GM23338 (cell line): ENCODE measurements around the gene AARS2. TPM values are rescaled to one million over a fixed set of nuclear protein-coding genes. Genes with fewer than 3 reads are reported as not detected.

Experiments
- ATAC-seq: fragments of 200-7000 bp; cut with Tn5 transposase; 3 replicates; pipeline ENCODE4 v1.9.1; 2020
- DNase-seq: peaks from one replicate; pipeline ENCODE4 v3.0.0-alpha.2; 2015; ENCODE audit warnings: low spot score
- H2AFZ ChIP-seq: fragments of 200-600 bp; sonication (generic); 2 replicates; pipeline ENCODE4 v1.8.0; 2016; ENCODE audit warnings: antibody characterized with exemption, mild to moderate bottlenecking, moderate library complexity
- H3F3A ChIP-seq: fragments of 200-600 bp; sonication (generic); replicated peaks from 2 replicates; pipeline ENCODE4 v1.8.0; 2017; ENCODE audit warnings: antibody characterized with exemption, mixed run types, low read depth
- H3K27ac ChIP-seq: fragments of 200-600 bp; sonication (generic); 2 replicates; pipeline ENCODE4 v1.6.1; 2016; ENCODE audit warnings: low read depth
- H3K27me3 ChIP-seq: fragments of 200-600 bp; sonication (generic); 2 replicates; pipeline ENCODE4 v1.8.0; 2016; ENCODE audit warnings: mild to moderate bottlenecking, mixed run types, moderate library complexity; ENCODE audit not compliant: insufficient read depth
- H3K36me3 ChIP-seq: fragments of 200-600 bp; sonication (generic); 2 replicates; pipeline ENCODE4 v1.8.0; 2016; ENCODE audit warnings: mild to moderate bottlenecking; ENCODE audit not compliant: insufficient read depth
- H3K4me1 ChIP-seq: fragments of 200-600 bp; sonication (generic); 2 replicates; pipeline ENCODE4 v1.8.0; 2016; ENCODE audit warnings: mild to moderate bottlenecking, moderate library complexity; ENCODE audit not compliant: insufficient read depth
- H3K4me2 ChIP-seq: fragments of 200-600 bp; sonication (generic); 2 replicates; pipeline ENCODE4 v1.7.1; 2017; ENCODE audit warnings: mixed run types
- H3K4me3 ChIP-seq: fragments of 200-600 bp; sonication (generic); 2 replicates; pipeline ENCODE4 v1.6.1; 2016; ENCODE audit warnings: mixed run types
- H3K79me2 ChIP-seq: fragments of 200-600 bp; sonication (generic); replicated peaks from 2 replicates; pipeline ENCODE4 v1.8.0; 2017; ENCODE audit warnings: mild to moderate bottlenecking; ENCODE audit not compliant: insufficient read depth
- H3K9me2 ChIP-seq: fragments of 200-600 bp; sonication (generic); 2 replicates; pipeline ENCODE4 v1.8.0; 2017; ENCODE audit not compliant: insufficient read depth
- H4K20me1 ChIP-seq: fragments of 200-600 bp; sonication (generic); replicated peaks from 2 replicates; pipeline ENCODE4 v1.8.0; 2017; ENCODE audit warnings: mild to moderate bottlenecking; ENCODE audit not compliant: insufficient read depth
- H3K27ac Mint-ChIP-seq: 2 replicates; pipeline ENCODE4 v1.8.0; 2020; ENCODE audit warnings: inconsistent platforms, mild to moderate bottlenecking, moderate library complexity, mixed read lengths
- H3K27me3 Mint-ChIP-seq: 3 replicates; pipeline ENCODE4 v1.8.0; 2022; ENCODE audit warnings: low read depth, mild to moderate bottlenecking, moderate library complexity, mixed read lengths, inconsistent platforms; ENCODE audit not compliant: insufficient read depth, poor library complexity
- H3K36me3 Mint-ChIP-seq: 3 replicates; pipeline ENCODE4 v1.8.0; 2021; ENCODE audit warnings: low read depth, mild to moderate bottlenecking, inconsistent platforms, moderate library complexity, mixed read lengths
- H3K4me1 Mint-ChIP-seq: 3 replicates; pipeline ENCODE4 v1.8.0; 2020; ENCODE audit warnings: mild to moderate bottlenecking, inconsistent platforms, mixed read lengths
- H3K4me3 Mint-ChIP-seq: 3 replicates; pipeline ENCODE4 v1.8.0; 2021; ENCODE audit warnings: moderate library complexity, mild to moderate bottlenecking, inconsistent platforms, mixed read lengths
- H3K9me3 Mint-ChIP-seq: 3 replicates; pipeline ENCODE4 v1.8.0; 2020; ENCODE audit warnings: moderate library complexity, mild to moderate bottlenecking, inconsistent platforms, mixed read lengths
- CREB1 ChIP-seq: fragments of 250-450 bp; sonication (Bioruptor Pico); IDR thresholded peaks from 2 replicates; pipeline ENCODE4 v1.5.0; 2020; ENCODE audit warnings: low read depth, mild to moderate bottlenecking, moderate library complexity
- EZH2 ChIP-seq: fragments of 200-600 bp; sonication (generic); IDR thresholded peaks from one replicate; pipeline ENCODE4 v1.8.0; 2017; ENCODE audit warnings: antibody characterized with exemption, mild to moderate bottlenecking, low read depth; ENCODE audit not compliant: unreplicated experiment
- EZH2phosphoT487 ChIP-seq: fragments of 200-600 bp; sonication (generic); IDR thresholded peaks from one replicate; pipeline ENCODE4 v1.8.1; 2018; ENCODE audit warnings: antibody characterized with exemption; ENCODE audit not compliant: unreplicated experiment
- JUNB ChIP-seq: IDR thresholded peaks from one replicate; pipeline ENCODE4 v1.6.1; 2016; ENCODE audit warnings: antibody characterized with exemption; ENCODE audit not compliant: unreplicated experiment
- NANOG ChIP-seq: IDR thresholded peaks from 2 replicates; pipeline ENCODE4 v1.6.1; 2016; ENCODE audit warnings: antibody characterized with exemption, borderline replicate concordance
- STAT1 ChIP-seq: IDR thresholded peaks from one replicate; pipeline ENCODE4 v1.6.1; 2016; ENCODE audit warnings: antibody characterized with exemption; ENCODE audit not compliant: unreplicated experiment
- ZNF331 ChIP-seq: fragments of 250-450 bp; sonication (Bioruptor Pico); IDR thresholded peaks from 2 replicates; pipeline ENCODE4 v1.5.0; 2020; ENCODE audit warnings: low read depth, mild to moderate bottlenecking, moderate library complexity
- polyA plus RNA-seq: library from polyadenylated mRNA; unstranded; fragments of >200 nt; fragmentation: Nextera tagmentation; extraction: Ambion mirVana; gene quantifications from 2 replicates; pipeline ENCODE4 v1.2.1, GENCODE V29; 2016
- total RNA-seq: library from RNA; depleted of rRNA; stranded (reverse); fragments of >200 nt; shearing (Covaris generic); gene quantifications from 2 replicates; pipeline ENCODE4 v1.2.3, GENCODE V29; 2014
- TF ChIP-seq, protein P1 (sequence below): IDR thresholded peaks from one replicate; pipeline ENCODE4 v1.6.1; 2018; ENCODE audit warnings: antibody characterized with exemption; ENCODE audit not compliant: unreplicated experiment

The AARS2 gene
- total and polyA plus RNA-seq, 2 experiments from 2014 or later: 6.5 to 23.2 TPM

DNA sequence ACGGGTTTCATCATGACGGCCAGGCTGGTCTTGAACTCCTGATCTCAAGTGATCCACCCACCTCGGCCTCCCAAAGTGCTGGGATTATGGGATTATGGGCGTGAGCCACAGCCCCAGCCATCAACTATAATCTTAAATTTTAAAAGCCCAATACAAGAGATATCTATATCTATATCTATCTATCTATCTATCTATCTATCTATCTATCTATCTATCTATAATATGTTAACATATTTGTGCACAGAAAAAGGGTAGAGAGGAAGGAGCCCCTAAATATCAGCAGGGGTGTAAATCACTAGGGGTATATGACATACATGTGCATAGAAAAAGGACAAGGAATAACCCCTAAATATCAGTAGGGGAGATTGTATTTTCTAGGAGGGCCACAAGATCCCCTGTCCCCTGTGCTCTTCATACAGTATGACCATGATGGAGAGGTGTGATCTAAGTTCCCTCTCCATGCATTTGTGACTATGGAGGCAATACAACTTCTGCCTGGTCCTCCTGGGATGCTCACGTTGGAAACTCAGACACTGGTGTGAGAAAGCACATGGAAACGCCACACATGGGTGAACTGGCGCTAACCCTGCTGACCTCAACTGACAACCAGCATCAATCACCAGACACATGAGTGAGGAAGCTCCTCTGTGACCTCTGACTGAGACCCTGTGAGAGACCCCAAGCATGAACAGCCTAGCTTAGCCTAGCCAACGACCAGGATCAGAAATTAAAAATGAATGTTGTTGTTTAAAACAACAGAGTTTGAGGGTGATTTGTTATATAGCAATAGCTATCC, 28.1 kb upstream of the AARS2 start:
- ATAC-seq (no peak), DNase-seq (no peak)
- peaks cover 15% of the 10 kb centered on the region for H3K4me1 Mint-ChIP-seq
- no peaks in the 10 kb centered on the region for H3K79me2 ChIP-seq
- H3K4me3 Mint-ChIP-seq: no peak overlapping the region
- no peak overlapping the region for H3K4me3 ChIP-seq
- peaks cover 10% of the 10 kb centered on the region for H3K27me3 Mint-ChIP-seq
- H2AFZ ChIP-seq: no peak overlapping the region
- TF ChIP-seq EZH2phosphoT487: no peak
- TF ChIP-seq, protein P1, sequence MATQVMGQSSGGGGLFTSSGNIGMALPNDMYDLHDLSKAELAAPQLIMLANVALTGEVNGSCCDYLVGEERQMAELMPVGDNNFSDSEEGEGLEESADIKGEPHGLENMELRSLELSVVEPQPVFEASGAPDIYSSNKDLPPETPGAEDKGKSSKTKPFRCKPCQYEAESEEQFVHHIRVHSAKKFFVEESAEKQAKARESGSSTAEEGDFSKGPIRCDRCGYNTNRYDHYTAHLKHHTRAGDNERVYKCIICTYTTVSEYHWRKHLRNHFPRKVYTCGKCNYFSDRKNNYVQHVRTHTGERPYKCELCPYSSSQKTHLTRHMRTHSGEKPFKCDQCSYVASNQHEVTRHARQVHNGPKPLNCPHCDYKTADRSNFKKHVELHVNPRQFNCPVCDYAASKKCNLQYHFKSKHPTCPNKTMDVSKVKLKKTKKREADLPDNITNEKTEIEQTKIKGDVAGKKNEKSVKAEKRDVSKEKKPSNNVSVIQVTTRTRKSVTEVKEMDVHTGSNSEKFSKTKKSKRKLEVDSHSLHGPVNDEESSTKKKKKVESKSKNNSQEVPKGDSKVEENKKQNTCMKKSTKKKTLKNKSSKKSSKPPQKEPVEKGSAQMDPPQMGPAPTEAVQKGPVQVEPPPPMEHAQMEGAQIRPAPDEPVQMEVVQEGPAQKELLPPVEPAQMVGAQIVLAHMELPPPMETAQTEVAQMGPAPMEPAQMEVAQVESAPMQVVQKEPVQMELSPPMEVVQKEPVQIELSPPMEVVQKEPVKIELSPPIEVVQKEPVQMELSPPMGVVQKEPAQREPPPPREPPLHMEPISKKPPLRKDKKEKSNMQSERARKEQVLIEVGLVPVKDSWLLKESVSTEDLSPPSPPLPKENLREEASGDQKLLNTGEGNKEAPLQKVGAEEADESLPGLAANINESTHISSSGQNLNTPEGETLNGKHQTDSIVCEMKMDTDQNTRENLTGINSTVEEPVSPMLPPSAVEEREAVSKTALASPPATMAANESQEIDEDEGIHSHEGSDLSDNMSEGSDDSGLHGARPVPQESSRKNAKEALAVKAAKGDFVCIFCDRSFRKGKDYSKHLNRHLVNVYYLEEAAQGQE: no peak
- TF ChIP-seq JUNB: no peak
- TF ChIP-seq CREB1 (CRISPR knock-in tag): no peak
- H3K36me3 Mint-ChIP-seq: no peaks in the 10 kb centered on the region
- 0 out of 2 replicates have a peak, but pooled peaks cover 6% of the 10 kb centered on the region for H3K4me1 ChIP-seq
- no peak overlapping the region for H3K27ac Mint-ChIP-seq
- no peak overlapping the region for H3K27ac ChIP-seq
- no peaks in the 10 kb centered on the region for H3K9me3 Mint-ChIP-seq
- no peaks in the 10 kb centered on the region for H3F3A ChIP-seq
- no peaks in the 10 kb centered on the region for H3K9me2 ChIP-seq
- 0 out of 2 replicates have a peak overlapping the region, but pooled peaks have one; percentile 69 for H3K4me2 ChIP-seq
- H3K27me3 ChIP-seq: peaks cover 23% of the 10 kb centered on the region
- H3K36me3 ChIP-seq: no peaks in the 10 kb centered on the region
- no peaks in the 10 kb centered on the region for H4K20me1 ChIP-seq

DNA sequence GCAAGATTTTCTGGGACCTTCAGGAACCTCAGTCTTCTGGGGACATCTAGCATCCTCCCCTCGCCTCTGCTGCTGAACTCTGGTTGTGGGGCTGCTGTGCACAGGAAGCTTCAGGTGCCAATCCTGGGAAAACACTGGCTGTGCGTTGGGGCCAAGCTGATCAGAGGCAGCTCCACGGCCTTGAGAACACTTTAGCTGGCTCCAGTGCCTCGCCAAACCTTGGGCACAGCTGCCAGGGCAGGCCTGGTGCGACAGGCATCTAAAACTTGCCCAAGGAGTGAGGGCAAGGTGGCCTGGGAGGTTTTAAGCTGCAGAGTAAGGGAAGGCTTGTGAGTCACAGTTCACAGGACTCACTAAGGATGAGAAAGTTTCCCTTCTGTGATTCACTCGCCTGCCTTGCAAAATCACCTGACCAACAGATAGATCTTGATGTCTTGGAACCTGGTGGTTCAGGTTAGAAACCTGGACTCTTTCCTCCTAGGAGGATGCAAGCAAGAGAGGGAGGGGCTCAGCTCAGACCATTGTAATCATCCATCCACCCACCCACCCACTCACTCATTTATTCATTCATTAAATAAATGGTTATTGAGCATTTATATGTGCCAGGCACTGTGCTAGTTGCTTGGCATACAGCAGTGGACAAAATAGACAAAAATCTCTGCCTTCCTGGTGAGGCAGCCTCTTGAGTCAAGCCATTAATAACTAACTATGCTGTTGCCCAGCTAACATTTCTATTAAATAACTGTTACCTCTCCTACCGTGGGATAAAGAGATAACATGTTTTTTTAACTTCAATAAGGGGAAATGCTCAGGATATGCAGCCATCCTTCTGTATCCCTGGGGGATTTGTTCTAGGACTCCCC, 26.8 kb upstream of the AARS2 start:
- no peak for ATAC-seq
- H2AFZ ChIP-seq: no peak overlapping the region
- no peak overlapping the region for H3K4me3 Mint-ChIP-seq
- TF ChIP-seq, protein P1: no peak
- TF ChIP-seq EZH2 (no peak), ZNF331 (CRISPR knock-in tag) (no peak), STAT1 (no peak), JUNB (no peak), CREB1 (CRISPR knock-in tag) (no peak), NANOG (no peak)

More for the DNA sequence above, 26.8 kb upstream of the AARS2 start:
- no peaks in the 10 kb centered on the region for H3K36me3 ChIP-seq
- H3K27ac ChIP-seq: no peak overlapping the region
- H3F3A ChIP-seq: no peaks in the 10 kb centered on the region
- H3K4me1 ChIP-seq: peaks cover 18% of the 10 kb centered on the region; the same call in 1 of the 2 replicates
- H3K27me3 ChIP-seq: peaks cover 23% of the 10 kb centered on the region
- H4K20me1 ChIP-seq: no peaks in the 10 kb centered on the region
- Mint-ChIP-seq H3K4me1 (peaks cover 25% of the 10 kb centered on the region), H3K36me3 (no peaks in the 10 kb centered on the region), H3K27ac (no peak overlapping the region), H3K27me3 (peaks cover 10% of the 10 kb centered on the region), H3K9me3 (no peaks in the 10 kb centered on the region)
- no peak overlapping the region for H3K4me2 ChIP-seq
- no peak overlapping the region for H3K4me3 ChIP-seq
- H3K9me2 ChIP-seq: no peaks in the 10 kb centered on the region
- no peak for DNase-seq
- H3K79me2 ChIP-seq: no peaks in the 10 kb centered on the region
